NCI-H526 treated with DMSO at 0.1 percent for 48 hours (cell line): Measurements from ENCODE around the gene TPO.
"Not testable (repeated sequence)": the region's sequence is repeated elsewhere in the genome, so short reads cannot be mapped to it uniquely, and the experiment has no call there.

Source experiments
- DNase-seq: peaks from one replicate; lab custom pipeline; 2025; lab: John Stamatoyannopoulos, UW

Gene TPO

DNA sequence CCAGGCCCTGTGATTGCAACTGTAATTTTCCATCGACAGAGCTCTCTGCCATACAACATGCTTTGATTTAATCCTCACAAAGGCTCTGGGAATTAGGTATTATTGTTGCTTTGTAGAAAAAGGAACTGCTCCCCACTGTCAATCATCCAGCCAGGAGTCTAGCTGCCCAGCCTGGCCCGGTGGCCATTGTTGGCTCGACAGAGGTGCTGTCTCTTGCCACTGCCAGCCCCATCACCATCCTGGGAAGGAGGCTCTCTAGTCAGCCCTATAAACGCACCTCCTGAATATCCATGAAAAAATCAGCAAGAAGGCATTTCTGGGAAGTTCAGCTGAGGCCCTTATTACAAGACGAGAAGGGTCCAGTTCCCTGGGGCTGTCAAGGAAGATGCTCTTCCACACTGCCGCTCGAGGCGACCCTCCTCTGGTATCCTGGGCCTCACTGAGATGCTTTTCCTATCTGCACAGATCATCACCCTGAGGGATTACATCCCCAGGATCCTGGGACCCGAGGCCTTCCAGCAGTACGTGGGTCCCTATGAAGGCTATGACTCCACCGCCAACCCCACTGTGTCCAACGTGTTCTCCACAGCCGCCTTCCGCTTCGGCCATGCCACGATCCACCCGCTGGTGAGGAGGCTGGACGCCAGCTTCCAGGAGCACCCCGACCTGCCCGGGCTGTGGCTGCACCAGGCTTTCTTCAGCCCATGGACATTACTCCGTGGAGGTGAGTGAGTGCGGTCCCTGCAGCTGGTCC is 71.0 kb downstream of the TPO start:
- no peak for DNase-seq

DNA sequence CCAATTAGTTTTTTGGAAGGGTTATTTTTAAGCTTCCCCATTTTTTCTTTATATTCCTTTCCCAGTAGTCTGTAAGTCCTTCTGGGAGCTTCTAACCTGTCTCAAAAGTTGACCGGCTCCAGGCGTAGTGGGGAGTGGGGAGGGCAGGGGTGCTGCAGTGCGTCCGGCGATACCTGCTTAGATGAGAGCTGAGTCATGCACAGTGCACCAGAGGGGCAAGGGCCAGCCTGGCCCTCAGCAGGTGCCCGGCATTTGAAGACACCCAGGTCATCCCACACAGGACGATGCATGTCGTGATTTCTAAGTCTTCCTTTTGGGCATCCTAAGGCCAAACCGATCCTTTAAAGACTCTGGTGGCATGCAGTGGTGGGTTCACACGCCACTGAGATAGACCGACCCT is 73.4 kb downstream of the TPO start:
- DNase-seq = no peak

DNA sequence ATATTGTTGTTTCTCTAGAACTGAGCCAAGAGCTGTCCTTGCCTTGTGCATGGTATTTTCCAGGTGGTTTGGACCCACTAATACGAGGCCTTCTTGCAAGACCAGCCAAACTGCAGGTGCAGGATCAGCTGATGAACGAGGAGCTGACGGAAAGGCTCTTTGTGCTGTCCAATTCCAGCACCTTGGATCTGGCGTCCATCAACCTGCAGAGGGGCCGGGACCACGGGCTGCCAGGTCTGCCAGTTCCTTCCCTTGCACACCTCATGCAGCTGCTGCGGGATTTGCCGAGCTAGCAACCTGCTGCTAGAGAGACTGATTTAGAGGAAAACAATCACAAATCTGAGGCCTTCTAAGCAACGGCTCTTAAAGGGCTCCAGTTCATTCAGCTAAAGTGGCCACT is 74.5 kb downstream of the TPO start:
- no peak for DNase-seq

DNA sequence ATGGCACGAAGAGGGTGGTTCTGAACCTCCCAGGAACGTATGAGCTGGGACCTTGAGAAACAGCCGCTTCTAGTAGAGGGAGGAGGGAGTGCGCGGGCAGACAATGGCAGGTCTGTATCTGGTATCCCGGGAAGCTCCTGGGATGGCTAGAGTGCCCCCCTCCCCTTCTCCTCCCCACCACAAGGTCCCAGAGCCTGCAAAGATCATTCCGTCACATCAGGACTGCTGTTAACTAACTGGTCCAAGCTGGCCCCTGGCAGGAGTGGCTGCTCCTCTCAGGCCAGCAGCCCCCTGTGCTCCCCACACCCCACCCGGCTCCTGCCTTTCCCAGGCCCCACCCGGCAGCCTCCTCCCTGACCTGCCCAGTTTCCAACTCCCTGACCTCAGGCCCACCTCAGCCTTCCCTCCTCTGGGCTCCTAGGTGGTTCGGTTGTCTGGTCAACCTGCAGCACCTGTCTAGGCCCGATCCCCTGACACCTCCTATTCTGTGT is 75.0 kb downstream of the TPO start:
- DNase-seq = no peak

- DNase-seq = no peak
Measured at GRCh38 chr2:1488851-1489250, 75.6 kb downstream of the TPO start.

DNA sequence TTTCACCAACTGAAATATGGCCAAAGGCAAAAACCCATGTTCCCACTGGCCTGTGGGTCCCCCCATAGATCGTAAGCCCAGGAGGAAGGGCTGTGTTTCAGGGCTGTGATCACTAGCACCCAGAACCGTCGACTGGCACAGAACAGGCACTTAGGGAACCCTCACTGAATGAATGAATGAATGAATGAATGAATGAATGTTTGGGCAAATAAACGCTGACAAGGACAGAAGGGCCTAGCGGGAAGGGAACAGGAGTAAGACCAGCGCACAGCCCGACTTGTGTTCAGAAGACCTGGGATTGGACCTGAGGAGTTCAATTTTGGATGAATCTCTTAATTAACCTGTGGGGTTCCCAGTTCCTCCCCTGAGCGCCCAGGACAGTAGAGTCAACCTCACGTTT is 76.2 kb downstream of the TPO start:
- no peak for DNase-seq

DNA sequence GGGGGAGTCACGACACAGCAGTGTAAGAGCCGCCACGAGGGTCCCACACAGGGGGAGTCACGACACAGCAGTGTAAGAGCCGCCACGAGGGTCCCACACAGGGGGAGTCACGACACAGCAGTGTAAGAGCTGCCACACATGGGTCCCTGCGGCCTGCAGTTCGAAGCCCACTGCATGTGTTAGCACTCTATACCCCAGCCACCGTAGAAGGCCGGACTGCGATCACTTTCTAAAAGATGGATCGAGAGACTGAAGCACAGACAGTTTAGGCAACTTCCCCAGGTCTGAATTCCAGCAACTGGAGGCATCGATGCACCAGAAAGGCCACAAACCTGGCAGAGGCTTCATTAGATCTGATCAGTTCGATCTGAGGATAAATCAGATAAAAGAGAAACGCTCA is 77.1 kb downstream of the TPO start:
- not testable (repeated sequence) for DNase-seq

- no peak for DNase-seq
Measured at GRCh38 chr2:1491751-1492150, 78.5 kb downstream of the TPO start.

GRCh38 chr2:1492231-1492630 is 79.0 kb downstream of the TPO start:
- not testable (repeated sequence) for DNase-seq

GRCh38 chr2:1492711-1493430 is 79.6 kb downstream of the TPO start:
- DNase-seq = no peak

DNA sequence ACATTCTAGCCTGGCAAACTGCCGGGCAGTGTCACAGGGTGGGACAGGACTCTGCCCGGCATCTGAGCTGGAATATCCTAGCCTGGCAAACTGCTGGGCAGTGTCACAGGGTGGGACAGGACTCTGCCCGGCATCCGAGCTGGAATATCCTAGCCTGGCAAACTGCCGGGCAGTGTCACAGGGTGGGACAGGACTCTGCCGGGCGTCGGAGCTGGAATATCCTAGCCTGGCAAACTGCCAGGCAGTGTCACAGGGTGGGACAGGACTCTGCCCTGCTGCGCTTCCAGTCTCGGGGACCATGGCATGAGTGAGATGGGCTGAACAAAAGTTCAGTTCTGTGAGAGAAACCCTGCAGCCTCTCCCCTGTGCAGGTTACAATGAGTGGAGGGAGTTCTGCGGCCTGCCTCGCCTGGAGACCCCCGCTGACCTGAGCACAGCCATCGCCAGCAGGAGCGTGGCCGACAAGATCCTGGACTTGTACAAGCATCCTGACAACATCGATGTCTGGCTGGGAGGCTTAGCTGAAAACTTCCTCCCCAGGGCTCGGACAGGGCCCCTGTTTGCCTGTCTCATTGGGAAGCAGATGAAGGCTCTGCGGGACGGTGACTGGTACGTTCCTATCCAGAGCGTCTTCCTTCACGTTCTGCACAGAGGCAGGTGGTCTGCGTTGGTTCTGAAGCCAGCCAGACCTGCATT is 80.3 kb downstream of the TPO start:
- no peak for DNase-seq

DNA sequence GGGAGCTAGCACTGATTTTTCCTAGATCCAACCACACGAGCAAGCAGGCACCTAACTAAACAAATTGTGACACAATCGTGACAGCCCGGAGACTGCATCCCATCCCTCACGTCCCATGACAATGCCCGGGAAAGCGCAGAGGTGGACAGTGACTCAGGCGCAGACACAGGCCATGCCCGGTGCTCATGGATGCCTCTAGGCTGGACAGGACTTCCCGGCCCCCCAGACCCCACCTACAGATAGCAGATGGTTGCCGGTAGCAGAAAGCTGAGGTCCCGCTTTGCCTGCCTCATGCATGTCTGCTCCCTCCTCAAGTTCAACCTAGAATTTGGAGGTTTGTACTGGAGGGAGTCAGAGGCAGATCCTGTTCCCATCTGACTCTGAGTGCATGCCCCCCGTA is 81.0 kb downstream of the TPO start:
- no peak for DNase-seq

- no peak for DNase-seq
Measured at GRCh38 chr2:1494906-1495305, 81.6 kb downstream of the TPO start.

- DNase-seq = no peak
Measured at GRCh38 chr2:1495676-1496358, 82.6 kb downstream of the TPO start.

GRCh38 chr2:1496359-1496821 is 83.1 kb downstream of the TPO start:
- no peak for DNase-seq

DNA sequence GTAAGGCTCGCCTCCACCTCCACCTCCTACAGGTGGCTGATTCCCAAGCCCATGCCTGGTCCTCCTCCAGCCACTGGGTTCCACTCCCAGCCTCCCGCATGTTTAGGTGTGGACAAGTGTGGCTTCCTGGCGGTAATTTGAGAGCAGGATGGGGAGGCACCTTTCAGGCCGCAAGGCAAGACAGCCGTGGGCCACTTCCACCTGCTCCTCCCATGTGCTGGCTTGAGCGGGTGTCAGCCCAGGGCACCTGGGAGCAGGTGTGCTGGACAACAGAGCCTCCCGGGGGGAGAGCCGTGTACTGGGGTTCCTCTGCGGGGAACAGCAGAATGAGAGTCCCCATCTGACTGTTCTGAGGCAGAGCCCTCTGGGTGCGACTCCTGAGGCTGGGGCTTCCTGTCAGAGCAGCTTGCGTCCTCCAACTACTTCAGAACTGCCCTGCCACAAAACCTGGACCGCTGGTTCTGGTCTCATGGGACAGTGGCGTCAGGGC is 83.9 kb downstream of the TPO start:
- DNase-seq = no peak

DNA sequence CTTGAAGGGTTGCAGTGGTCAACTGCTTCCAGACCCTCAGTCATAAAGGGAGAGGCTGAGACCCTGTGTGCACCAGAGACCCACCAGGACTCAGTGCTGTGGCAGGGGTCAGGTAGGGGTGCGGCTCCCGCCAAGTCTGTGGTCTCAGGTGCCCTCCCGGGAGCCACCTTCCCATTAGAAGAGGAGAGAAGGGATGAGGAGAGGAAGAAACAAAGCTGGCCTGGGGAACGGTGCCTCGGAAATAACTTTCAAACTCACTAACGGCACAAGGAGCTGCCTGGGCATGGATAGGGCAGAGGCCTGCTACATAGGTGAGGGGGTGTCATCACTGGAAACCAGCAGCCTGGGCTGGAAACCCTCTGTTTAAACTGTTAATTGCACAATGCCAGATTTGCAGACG is 84.9 kb downstream of the TPO start:
- no peak for DNase-seq

DNA sequence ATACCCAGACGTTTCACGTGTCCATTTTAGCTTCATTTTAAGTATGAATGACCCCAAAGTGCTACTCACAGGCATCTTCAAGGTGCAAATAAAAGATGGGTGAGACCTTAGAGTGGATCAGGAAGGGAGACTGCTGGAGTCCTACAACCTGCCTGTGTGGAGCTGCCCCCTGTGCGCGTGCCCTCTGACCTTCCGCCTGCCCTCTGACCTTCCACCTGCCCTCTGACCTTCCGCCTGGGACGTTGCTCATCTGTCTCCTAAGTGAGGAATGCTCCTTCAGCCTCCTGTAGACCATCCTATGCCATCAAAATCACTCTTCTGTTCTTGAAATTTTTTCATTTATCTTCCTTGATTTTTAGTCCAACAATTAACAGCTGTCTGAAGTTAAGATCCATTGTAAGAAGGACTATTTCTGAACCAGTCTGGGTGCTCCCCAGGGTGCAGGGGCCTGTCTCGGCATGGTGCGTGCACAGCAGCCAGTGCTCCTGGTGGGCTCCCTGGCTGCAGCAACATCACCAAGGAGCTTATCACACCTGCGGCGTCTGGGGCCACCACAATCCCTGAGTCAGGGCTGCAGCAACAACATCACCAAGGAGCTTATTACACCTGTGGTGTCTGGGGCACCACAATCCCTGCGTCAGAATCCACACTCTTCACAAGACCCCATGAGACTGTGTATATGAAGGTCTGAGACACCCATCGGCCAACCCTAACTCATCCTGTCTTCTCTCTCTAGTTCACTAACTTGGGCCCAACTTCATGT is 86.0 kb downstream of the TPO start:
- DNase-seq = no peak

- no peak for DNase-seq
Measured at GRCh38 chr2:1501038-1501851, 88.0 kb downstream of the TPO start.

GRCh38 chr2:1501991-1502390 is 88.7 kb downstream of the TPO start:
- DNase-seq = no peak
